ENCODE measurements around the gene PTPRD.

- TF ChIP-seq POLR2AphosphoS5 (IDR thresholded peaks at IDR 0.05; ENCODE audit: low read depth, low read length), result no peak
- no peak for TF ChIP-seq POLR2A (IDR thresholded peaks at IDR 0.05; ENCODE audit: low read depth, low read length)
Measured at GRCh38 chr9:8760000-8760767, 1852.6 kb downstream of the PTPRD start.

All from GM12892 (cell line).